NCI-H2081 treated with DMSO at 0.1 percent for 48 hours (cell line): Measurements from ENCODE around the gene ELFN1.

Experiments
- DNase-seq: peaks from one replicate; lab custom pipeline; 2025; lab: John Stamatoyannopoulos, UW

ELFN1 gene

GRCh38 chr7:1669954-1670893 is at the start of gene ELFN1:
Gene ELFN1 (plus strand): TSS chr7:1670277. CDS start chr7:1744597, 74,320 bp downstream.
- DNase-seq = no peak

- no peak for DNase-seq
These were observed 49.2 kb upstream of the ELFN1 start for GRCh38 chr7:1620835-1621234.

GRCh38 chr7:1621718-1622117 is 48.4 kb upstream of the ELFN1 start:
- no peak for DNase-seq

GRCh38 chr7:1622441-1622840 is 47.6 kb upstream of the ELFN1 start:
- no peak for DNase-seq

- DNase-seq = no peak
These were observed 46.3 kb upstream of the ELFN1 start for GRCh38 chr7:1623810-1624209.

GRCh38 chr7:1624999-1625927 is 44.8 kb upstream of the ELFN1 start:
- DNase-seq = no peak

GRCh38 chr7:1626769-1627168 is 43.3 kb upstream of the ELFN1 start:
- no peak for DNase-seq

- DNase-seq = no peak
These were observed 39.3 kb upstream of the ELFN1 start for GRCh38 chr7:1630700-1631336.

- no peak for DNase-seq
These were observed 38.4 kb upstream of the ELFN1 start for GRCh38 chr7:1631678-1632077.

GRCh38 chr7:1632506-1632905 is 37.6 kb upstream of the ELFN1 start:
- no peak for DNase-seq

- no peak for DNase-seq
These were observed 36.9 kb upstream of the ELFN1 start for GRCh38 chr7:1632916-1633785.

- DNase-seq = no peak
These were observed 34.7 kb upstream of the ELFN1 start for GRCh38 chr7:1635401-1635800.

- DNase-seq = no peak
These were observed 32.9 kb upstream of the ELFN1 start for GRCh38 chr7:1637155-1637554.

- no peak for DNase-seq
These were observed 31.8 kb upstream of the ELFN1 start for GRCh38 chr7:1638215-1638661.

- no peak for DNase-seq
These were observed 31.0 kb upstream of the ELFN1 start for GRCh38 chr7:1639071-1639470.

- DNase-seq = no peak
These were observed 30.4 kb upstream of the ELFN1 start for GRCh38 chr7:1639532-1640175.

- no peak for DNase-seq
These were observed 29.5 kb upstream of the ELFN1 start for GRCh38 chr7:1640376-1641172.

GRCh38 chr7:1641173-1641572 is 28.9 kb upstream of the ELFN1 start:
- DNase-seq = no peak

- no peak for DNase-seq
These were observed 28.3 kb upstream of the ELFN1 start for GRCh38 chr7:1641661-1642260.
